Esophagus squamous epithelium (tissue), 5 donors: Measurements from ENCODE around the gene FAM120B. TPM values are rescaled to one million over a fixed set of nuclear protein-coding genes. Genes with fewer than 3 reads are reported as not detected.
A peak's percentile ranks its signal among the peaks of the same experiment; 100 is the strongest.

Experiments used
- DNase-seq: peaks from one replicate; lab custom pipeline; 2025; lab: John Stamatoyannopoulos, UW
- H3K27ac ChIP-seq, 4 donors: fragments of 200-600 bp; sonication (generic); one replicate each; pipeline ENCODE4 v1.5.1; 2016 to 2019; ENCODE audit warnings: mild to moderate bottlenecking in 1 of 4
- H3K27me3 ChIP-seq, 4 donors: fragments of 200-600 bp; sonication (generic); 1 replicate in 3 of 4; 2 replicates in 1 of 4; pipeline versions ENCODE4 v1.5.1 to v1.6.0; 2017 to 2021; ENCODE audit warnings: antibody characterized with exemption in 1 of 4
- H3K36me3 ChIP-seq, 3 donors: fragments of 200-600 bp; sonication (generic); one replicate each; pipeline ENCODE4 v1.5.1; 2016 to 2019
- H3K4me1 ChIP-seq, 3 donors: fragments of 200-600 bp; sonication (generic); one replicate each; pipeline ENCODE4 v1.5.1; 2017 to 2019
- H3K4me3 ChIP-seq, 4 donors: fragments of 200-600 bp; sonication (generic); 1 replicate in 3 of 4; 2 replicates in 1 of 4; pipeline ENCODE4 v1.5.1; 2016 to 2019; ENCODE audit warnings: mild to moderate bottlenecking in 2 of 4, moderate library complexity in 1 of 4
- H3K9me3 ChIP-seq, 3 donors: fragments of 200-600 bp; sonication (generic); one replicate each; pipeline ENCODE4 v1.5.1; 2016 to 2019
- CTCF ChIP-seq, 6 experiments: fragments of 450-650 bp in 4 of 6; fragments of 200-600 bp in 2 of 6; sonication (generic) in 2 of 6; IDR thresholded peaks; one replicate each; pipeline ENCODE4 v1.5.1; 2016 to 2019; ENCODE audit warnings: antibody characterized with exemption in 6 of 6, mild to moderate bottlenecking in 4 of 6, moderate library complexity in 4 of 6
- POLR2A ChIP-seq, 4 donors: fragments of 450-650 bp; IDR thresholded peaks; one replicate each; pipeline ENCODE4 v1.6.1; 2017; ENCODE audit warnings: antibody characterized with exemption in 4 of 4, mild to moderate bottlenecking in 4 of 4, moderate library complexity in 3 of 4
- WGBS, 2 donors: methylation state at CpG; one replicate each; pipeline ENCODE4 v1.1.5; 2018; 5-methylcytosine and 5-hydroxymethylcytosine counted together
- intact Hi-C: fragments of 100-400 bp; cut with DNase I; formaldehyde crosslinking; loops from one replicate; pipeline ENCODE4 v1.15.0; 2022
- total RNA-seq, 4 donors: library from RNA; depleted of rRNA; stranded (reverse); fragments of >200 nt; gene quantifications; one replicate each; pipeline ENCODE4 v1.1.0, GENCODE V29; 2016
- donor health status: DM: yes; HTN: yes; CAD: no.

FAM120B gene
- total RNA-seq, 4 donors from 2014 or later = 8.4 to 25.6 (median 12.9) TPM

- no peak for DNase-seq
- Histone ChIP-seq H3K36me3 (peaks cover 0 to 62% (median 9%) of the 10 kb centered on the region in 3 donors), H3K9me3 (no peaks in the 10 kb centered on the region), H3K4me1 (peaks cover 20 to 72% (median 49%) of the 10 kb centered on the region in 3 donors), H3K4me3 (no peak overlapping the region), H3K27ac (no peak overlapping the region), H3K27me3 (peaks cover 0 to 29% (median 0%) of the 10 kb centered on the region in 4 donors)
- 88 to 89% methylated on average over 17 to 24 of the region's 60 CpGs for WGBS, 2 donors
- intact Hi-C loops = no loop called here
- TF ChIP-seq CTCF (IDR thresholded peaks at IDR 0.05) = no peak
- no peak for TF ChIP-seq POLR2A (IDR thresholded peaks at IDR 0.05)
These were observed 23.1 kb upstream of the FAM120B start for GRCh38 chr6:170283212-170284081.

GRCh38 chr6:170284126-170284773, 22.3 kb upstream of the FAM120B start:
- no peaks in the 10 kb centered on the region for H3K9me3 ChIP-seq
- DNase-seq = no peak
- H3K27ac ChIP-seq = no peak overlapping the region
- H3K4me3 ChIP-seq = no peak overlapping the region
- H3K36me3 ChIP-seq = peaks cover 0 to 62% (median 9%) of the 10 kb centered on the region in 3 donors
- intact Hi-C loops = no loop called here
- H3K27me3 ChIP-seq = peaks cover 0 to 37% (median 0%) of the 10 kb centered on the region in 4 donors
- peaks cover 28 to 73% (median 52%) of the 10 kb centered on the region in 3 donors for H3K4me1 ChIP-seq
- 89 to 97% methylated on average over 4 to 10 of the region's 15 CpGs for WGBS, 2 donors
- TF ChIP-seq CTCF (IDR thresholded peaks at IDR 0.05) = no peak
- TF ChIP-seq POLR2A (IDR thresholded peaks at IDR 0.05) = no peak

- Histone ChIP-seq H3K27me3 (peaks cover 0 to 44% (median 0%) of the 10 kb centered on the region in 4 donors), H3K4me1 (peaks cover 30 to 73% (median 49%) of the 10 kb centered on the region in 3 donors), H3K9me3 (no peaks in the 10 kb centered on the region), H3K4me3 (no peak overlapping the region), H3K36me3 (peaks cover 0 to 62% (median 9%) of the 10 kb centered on the region in 3 donors), H3K27ac (peak overlapping the region in 1 of 4 donors; percentile 7)
- DNase-seq = no peak
- WGBS, 2 donors = 91 to 93% methylated on average over 8 to 9 of the region's 24 CpGs
- intact Hi-C loops = no loop called here
- TF ChIP-seq POLR2A (IDR thresholded peaks at IDR 0.05) = no peak
- no peak for TF ChIP-seq CTCF (IDR thresholded peaks at IDR 0.05)
These were observed 21.6 kb upstream of the FAM120B start for GRCh38 chr6:170284866-170285469.

GRCh38 chr6:170285482-170285881, 21.1 kb upstream of the FAM120B start:
- intact Hi-C loops = no loop called here
- no peak for TF ChIP-seq CTCF (IDR thresholded peaks at IDR 0.05)
- peaks cover 0 to 44% (median 0%) of the 10 kb centered on the region in 4 donors for H3K27me3 ChIP-seq
- peak overlapping the region in 1 of 4 donors; percentile 7 for H3K27ac ChIP-seq
- H3K4me3 ChIP-seq = no peak overlapping the region
- no peak for DNase-seq
- peaks cover 0 to 62% (median 9%) of the 10 kb centered on the region in 3 donors for H3K36me3 ChIP-seq
- H3K9me3 ChIP-seq = no peaks in the 10 kb centered on the region
- WGBS, 2 donors = 79 to 93% methylated on average over 2 of the region's 5 CpGs
- H3K4me1 ChIP-seq = peaks cover 27 to 73% (median 46%) of the 10 kb centered on the region in 3 donors
